Measurements from ENCODE around the gene EDA. TPM values are rescaled to one million over a fixed set of nuclear protein-coding genes. Genes with fewer than 3 reads are reported as not detected.

Gene EDA
- total and polyA plus RNA-seq, 2 donors (not counting 1 experiment from before 2014, with no cell fraction given), result 0.04 to 1.2 TPM

DNA sequence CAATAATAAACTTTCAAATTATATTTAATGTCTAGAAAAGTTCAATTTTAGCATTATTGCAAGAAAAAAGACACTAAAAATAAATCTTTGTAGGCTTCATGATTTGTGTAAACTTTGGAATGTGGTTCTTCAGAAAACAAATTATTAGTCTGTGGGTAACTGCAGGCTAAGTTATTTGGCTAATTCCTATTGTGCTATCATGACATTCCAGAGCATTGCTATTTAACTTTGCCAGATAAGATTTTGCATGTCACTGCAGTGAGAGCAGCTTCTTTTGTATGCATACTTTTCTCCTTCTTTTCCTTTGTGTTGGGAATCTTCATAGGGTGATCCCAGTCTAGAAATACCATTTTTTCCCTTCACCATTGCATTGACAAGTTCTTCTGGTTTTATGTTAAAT is 303.8 kb downstream of the EDA start:
- no peak for TF ChIP-seq EZH2 (IDR thresholded peaks at IDR 0.05; ENCODE audit: borderline replicate concordance, insufficient read depth, low read depth, low read length, poor library complexity, severe bottlenecking)
- TF ChIP-seq, protein P1, sequence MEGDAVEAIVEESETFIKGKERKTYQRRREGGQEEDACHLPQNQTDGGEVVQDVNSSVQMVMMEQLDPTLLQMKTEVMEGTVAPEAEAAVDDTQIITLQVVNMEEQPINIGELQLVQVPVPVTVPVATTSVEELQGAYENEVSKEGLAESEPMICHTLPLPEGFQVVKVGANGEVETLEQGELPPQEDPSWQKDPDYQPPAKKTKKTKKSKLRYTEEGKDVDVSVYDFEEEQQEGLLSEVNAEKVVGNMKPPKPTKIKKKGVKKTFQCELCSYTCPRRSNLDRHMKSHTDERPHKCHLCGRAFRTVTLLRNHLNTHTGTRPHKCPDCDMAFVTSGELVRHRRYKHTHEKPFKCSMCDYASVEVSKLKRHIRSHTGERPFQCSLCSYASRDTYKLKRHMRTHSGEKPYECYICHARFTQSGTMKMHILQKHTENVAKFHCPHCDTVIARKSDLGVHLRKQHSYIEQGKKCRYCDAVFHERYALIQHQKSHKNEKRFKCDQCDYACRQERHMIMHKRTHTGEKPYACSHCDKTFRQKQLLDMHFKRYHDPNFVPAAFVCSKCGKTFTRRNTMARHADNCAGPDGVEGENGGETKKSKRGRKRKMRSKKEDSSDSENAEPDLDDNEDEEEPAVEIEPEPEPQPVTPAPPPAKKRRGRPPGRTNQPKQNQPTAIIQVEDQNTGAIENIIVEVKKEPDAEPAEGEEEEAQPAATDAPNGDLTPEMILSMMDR (IDR thresholded peaks at IDR 0.05), result no peak
- CTCF ChIA-PET, result no interaction called here
- intact Hi-C loops (cut with micrococcal nuclease), result no loop called here

DNA sequence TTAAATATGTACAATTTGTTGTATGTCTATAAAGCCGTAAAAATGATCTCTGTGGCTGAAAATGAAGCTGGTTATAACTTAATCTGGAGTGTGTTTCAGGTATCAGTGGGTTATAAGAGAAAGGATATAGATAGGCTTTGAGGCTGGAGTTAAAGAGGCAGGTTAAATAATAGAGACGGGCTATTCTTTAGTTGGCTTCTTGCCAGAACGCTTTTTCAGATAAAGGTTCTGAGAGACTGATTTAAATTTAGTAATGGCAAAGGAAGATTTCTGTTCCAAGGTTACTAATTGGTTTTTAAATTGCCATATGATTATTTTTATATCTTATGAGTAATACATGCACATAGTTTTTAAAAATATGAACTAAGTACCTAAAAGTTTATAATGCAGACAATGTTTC is 316.4 kb downstream of the EDA start:
- Histone ChIP-seq H3K79me2 (ENCODE audit: control insufficient read depth, insufficient read depth, low read length) (no peaks in the 10 kb centered on the region), H3K4me1 (ENCODE audit: control insufficient read depth in 2 of 2, insufficient read depth in 2 of 2, low read length in 2 of 2) (no peaks in the 10 kb centered on the region), H3K36me3 (replicated peaks in 1 of 2; ENCODE audit: control extremely low read depth in 1 of 2, control insufficient read depth in 1 of 2, extremely low read depth in 1 of 2, insufficient read depth in 2 of 2, low read length in 1 of 2) (no peaks in the 10 kb centered on the region), H4K20me1 (ENCODE audit: control insufficient read depth, insufficient read depth, low read length, poor library complexity, severe bottlenecking) (no peaks in the 10 kb centered on the region), H3K4me2 (replicated peaks; ENCODE audit: low read depth, low read length, poor library complexity, severe bottlenecking) (no peak overlapping the region), H3K27me3 (replicated peaks in 1 of 4; ENCODE audit: control extremely low read depth in 1 of 4, control insufficient read depth in 3 of 4, insufficient read depth in 4 of 4, low read length in 3 of 4) (no peaks in the 10 kb centered on the region), H3K27ac (ENCODE audit: low read length in 2 of 2) (no peak overlapping the region), H3K9ac (ENCODE audit: low read length) (no peak overlapping the region), H2AFZ (ENCODE audit: insufficient read depth, low read depth, low read length, poor library complexity, severe bottlenecking) (no peak overlapping the region), H3K4me3 (ENCODE audit: control extremely low read depth in 1 of 5, extremely low read depth in 1 of 5, insufficient read depth in 1 of 5, low read depth in 2 of 5, low read length in 4 of 5) (no peak overlapping the region), H3K9me3 (ENCODE audit: control extremely low read depth in 1 of 3, control insufficient read depth in 2 of 3, insufficient read depth in 1 of 3, low read length in 2 of 3) (no peaks in the 10 kb centered on the region)
- Mint-ChIP-seq H3K27ac (no peak overlapping the region), H3K4me3 (no peak overlapping the region), H3K4me1 (no peaks in the 10 kb centered on the region), H3K27me3 (no peaks in the 10 kb centered on the region), H3K9me3 (ENCODE audit: insufficient read depth) (no peaks in the 10 kb centered on the region)
- CTCF ChIA-PET, result no interaction called here
- intact Hi-C loops (cut with micrococcal nuclease), result no loop called here
- TF ChIP-seq, protein P1 (IDR thresholded peaks at IDR 0.05), result no peak
- no peak for TF ChIP-seq EZH2 (IDR thresholded peaks at IDR 0.05; ENCODE audit: borderline replicate concordance, insufficient read depth, low read depth, low read length, poor library complexity, severe bottlenecking)
- ATAC-seq (ENCODE audit: low read depth), result no peak
- WGBS (ENCODE audit: insufficient coverage), result no CpG with 5 or more reads among the region's 3 CpGs
- POLR2A ChIA-PET, result no interaction called here
- no peak for DNase-seq

More for the DNA sequence above, 303.8 kb downstream of the EDA start:
- Mint-ChIP-seq H3K4me1 (no peaks in the 10 kb centered on the region), H3K4me3 (no peak overlapping the region), H3K9me3 (ENCODE audit: insufficient read depth) (no peaks in the 10 kb centered on the region), H3K27me3 (no peaks in the 10 kb centered on the region), H3K27ac (no peak overlapping the region)
- POLR2A ChIA-PET, result no interaction called here
- H2AFZ ChIP-seq (ENCODE audit: insufficient read depth, low read depth, low read length, poor library complexity, severe bottlenecking), result no peak overlapping the region
- H3K36me3 ChIP-seq (replicated peaks in 1 of 2; ENCODE audit: control extremely low read depth in 1 of 2, control insufficient read depth in 1 of 2, extremely low read depth in 1 of 2, insufficient read depth in 2 of 2, low read length in 1 of 2), result no peaks in the 10 kb centered on the region
- H3K4me1 ChIP-seq (ENCODE audit: control insufficient read depth in 2 of 2, insufficient read depth in 2 of 2, low read length in 2 of 2), result no peaks in the 10 kb centered on the region
- no peak overlapping the region for H3K4me3 ChIP-seq (ENCODE audit: control extremely low read depth in 1 of 5, extremely low read depth in 1 of 5, insufficient read depth in 1 of 5, low read depth in 2 of 5, low read length in 4 of 5)
- no peak overlapping the region for H3K27ac ChIP-seq (ENCODE audit: low read length in 2 of 2)
- no peaks in the 10 kb centered on the region for H3K79me2 ChIP-seq (ENCODE audit: control insufficient read depth, insufficient read depth, low read length)
- no peak for ATAC-seq (ENCODE audit: low read depth)
- H3K9me3 ChIP-seq (ENCODE audit: control extremely low read depth in 1 of 3, control insufficient read depth in 2 of 3, insufficient read depth in 1 of 3, low read length in 2 of 3), result no peaks in the 10 kb centered on the region
- no peak overlapping the region for H3K9ac ChIP-seq (ENCODE audit: low read length)
- H3K4me2 ChIP-seq (replicated peaks; ENCODE audit: low read depth, low read length, poor library complexity, severe bottlenecking), result no peak overlapping the region
- H3K27me3 ChIP-seq (replicated peaks in 1 of 4; ENCODE audit: control extremely low read depth in 1 of 4, control insufficient read depth in 3 of 4, insufficient read depth in 4 of 4, low read length in 3 of 4), result no peaks in the 10 kb centered on the region
- DNase-seq, result no peak
- no peaks in the 10 kb centered on the region for H4K20me1 ChIP-seq (ENCODE audit: control insufficient read depth, insufficient read depth, low read length, poor library complexity, severe bottlenecking)
